Endothelial cell of umbilical vein (primary cell): ENCODE measurements around the gene MCM3AP. TPM values are rescaled to one million over a fixed set of nuclear protein-coding genes. Genes with fewer than 3 reads are reported as not detected.

Experiments used
- BruUV-seq: library from RNA; stranded (reverse); fragments of 400-500 nt; replicated peaks from 2 replicates; lab custom pipeline; 2021; lab: Mats Ljungman, UMichigan
- CTCF ChIA-PET: fragments of 300-600, 350-600 bp; sonication (Branson Sonifier 250); formaldehyde crosslinking; loops from one replicate; lab custom pipeline; 2021; ENCODE audit warnings: antibody characterized with exemption, inconsistent platforms; lab: Charles Lee
- POLR2A ChIA-PET: fragments of 300-600, 350-600 bp; sonication (Branson Sonifier 250); formaldehyde crosslinking; loops from one replicate; lab custom pipeline; 2021; ENCODE audit warnings: antibody characterized with exemption, inconsistent platforms; lab: Charles Lee
- DNase-seq: peaks from one replicate; pipeline ENCODE4 v3.0.0-alpha.2; 2011; ENCODE audit warnings: low read depth, low spot score
- FAIRE-seq: peaks from 2 replicates; lab custom pipeline; 2011; peaks lifted over from hg19 to GRCh38; lab: Jason Lieb, UNC
- H2AFZ ChIP-seq: 2 replicates; pipeline ENCODE4 v1.6.0; 2012; ENCODE audit warnings: low read depth, low read length, control low read depth, inconsistent platforms
- H3K27ac ChIP-seq: 2 replicates; pipeline ENCODE4 v1.5.1; 2011; ENCODE audit warnings: low read depth, mild to moderate bottlenecking, control low read depth, low read length, moderate library complexity; ENCODE audit not compliant: insufficient read depth
- H3K27me3 ChIP-seq, 2 experiments: 2 replicates each; pipeline versions ENCODE4 v1.6.0 to v1.6.1; 2011; ENCODE audit warnings: low read length in 2 of 2, mixed read lengths in 1 of 2; ENCODE audit not compliant: control insufficient read depth in 2 of 2, insufficient read depth in 2 of 2
- H3K36me3 ChIP-seq, 2 experiments: 2 replicates in 1 of 2; 3 replicates in 1 of 2; pipeline ENCODE4 v1.5.1; 2011; ENCODE audit warnings: low read length in 2 of 2, mild to moderate bottlenecking in 1 of 2, moderate library complexity in 1 of 2; ENCODE audit not compliant: control insufficient read depth in 2 of 2, insufficient read depth in 2 of 2; ENCODE audit errors: extremely low read depth in 1 of 2
- H3K4me1 ChIP-seq: 3 replicates; pipeline ENCODE4 v1.5.1; 2011; ENCODE audit warnings: mild to moderate bottlenecking, low read length; ENCODE audit not compliant: control insufficient read depth, insufficient read depth; ENCODE audit errors: extremely low read depth
- H3K4me2 ChIP-seq: 2 replicates; pipeline ENCODE4 v1.6.1; 2011; ENCODE audit warnings: low read length, control low read depth, mixed read lengths; ENCODE audit not compliant: insufficient read depth
- H3K4me3 ChIP-seq, 3 experiments: fragments of 200-600 bp in 1 of 3; sonication (generic), shearing (Covaris generic) in 1 of 3; replicated peaks in 1 of 3; 2 replicates each; pipeline ENCODE4 v1.5.1; 2011 to 2016; ENCODE audit warnings: control low read depth in 3 of 3, low read length in 3 of 3, mild to moderate bottlenecking in 2 of 3, inconsistent platforms in 1 of 3, low read depth in 1 of 3, moderate library complexity in 1 of 3; ENCODE audit not compliant: insufficient read depth in 1 of 3
- H3K79me2 ChIP-seq: 2 replicates; pipeline ENCODE4 v1.6.0; 2012; ENCODE audit warnings: low read length, inconsistent platforms; ENCODE audit not compliant: control insufficient read depth, insufficient read depth
- H3K9ac ChIP-seq: replicated peaks from 2 replicates; pipeline ENCODE3; 2011; ENCODE audit warnings: low read length, control low read depth; ENCODE audit not compliant: insufficient read depth; ENCODE audit errors: extremely low read depth
- H3K9me1 ChIP-seq: replicated peaks from 3 replicates; pipeline ENCODE4 v1.6.0; 2011; ENCODE audit warnings: mild to moderate bottlenecking, low read length; ENCODE audit not compliant: control insufficient read depth, insufficient read depth; ENCODE audit errors: extremely low read depth
- H3K9me3 ChIP-seq: replicated peaks from 2 replicates; pipeline ENCODE4 v1.5.1; 2012; ENCODE audit warnings: low read length, inconsistent platforms; ENCODE audit not compliant: control insufficient read depth, insufficient read depth
- H4K20me1 ChIP-seq: replicated peaks from 2 replicates; pipeline ENCODE3; 2011; ENCODE audit warnings: mild to moderate bottlenecking, low read length; ENCODE audit not compliant: control insufficient read depth, insufficient read depth; ENCODE audit errors: extremely low read depth
- EZH2 ChIP-seq: IDR thresholded peaks from 2 replicates; pipeline ENCODE4 v1.6.1; 2012; ENCODE audit warnings: borderline replicate concordance, low read depth, mild to moderate bottlenecking, moderate library complexity, low read length, inconsistent platforms; ENCODE audit not compliant: severe bottlenecking
- GATA2 ChIP-seq: IDR thresholded peaks from 2 replicates; pipeline ENCODE4 v1.7.0; 2011; ENCODE audit warnings: low read depth, mild to moderate bottlenecking, moderate library complexity, mixed read lengths, low read length; ENCODE audit not compliant: insufficient read length, insufficient read depth
- MYC ChIP-seq: IDR thresholded peaks from one replicate; pipeline ENCODE4 v1.6.1; 2011; ENCODE audit warnings: mild to moderate bottlenecking, low read depth, low read length
- POLR2A ChIP-seq: IDR thresholded peaks from 2 replicates; pipeline ENCODE4 v1.6.1; 2012; ENCODE audit warnings: low read depth, mild to moderate bottlenecking, control low read depth, low read length
- POLR2AphosphoS5 ChIP-seq: IDR thresholded peaks from 2 replicates; pipeline ENCODE4 v1.6.1; 2012; ENCODE audit warnings: low read depth, mild to moderate bottlenecking, control low read depth, low read length, moderate library complexity; ENCODE audit not compliant: insufficient read depth
- dilution Hi-C: fragments of 300-500 bp; cut with MboI; formaldehyde crosslinking; loops from one replicate; pipeline ENCODE4 v1.15.0; 2019; ENCODE audit warnings: low sequenced_read_pairs; ENCODE audit not compliant: extremely low pct_ligation_motif_present
- intact Hi-C: fragments of 100-400 bp; cut with micrococcal nuclease; formaldehyde crosslinking; loops from one replicate; pipeline ENCODE4 v1.10.0; 2022
- polyA plus RNA-seq, 4 experiments: library from polyadenylated mRNA; depleted of rRNA in 3 of 4; stranded (reverse) in 3 of 4; unstranded in 1 of 4; fragments of >200 nt; gene quantifications; 2 replicates each; pipeline versions ENCODE4 v1.2.1 to v1.2.3, GENCODE V29; 2011 to 2012; ENCODE audit warnings: missing spikeins in 1 of 4
- total RNA-seq: library from RNA; stranded (reverse); gene quantifications from 2 replicates; pipeline ENCODE4 v1.2.3, GENCODE V29; 2021
- TF ChIP-seq, protein P1 (sequence below), 2 donors: IDR thresholded peaks; 1 replicate in 1 of 2; 2 replicates in 1 of 2; pipeline ENCODE4 v1.5.1; 2011; ENCODE audit warnings: low read length in 2 of 2, mild to moderate bottlenecking in 2 of 2, moderate library complexity in 2 of 2, control low read depth in 1 of 2, inconsistent platforms in 1 of 2, low read depth in 1 of 2; ENCODE audit not compliant: insufficient read depth in 1 of 2; ENCODE audit errors: extremely low read depth in 1 of 2
- TF ChIP-seq, protein P2 (sequence below): IDR thresholded peaks from 2 replicates; pipeline ENCODE4 v1.6.1; 2011; ENCODE audit not compliant: insufficient read depth, insufficient read length

Gene MCM3AP
- total and polyA plus RNA-seq, 2 donors (not counting 3 experiments of a cell fraction or from before 2014, with no cell fraction given): 37.9 to 115 TPM

DNA sequence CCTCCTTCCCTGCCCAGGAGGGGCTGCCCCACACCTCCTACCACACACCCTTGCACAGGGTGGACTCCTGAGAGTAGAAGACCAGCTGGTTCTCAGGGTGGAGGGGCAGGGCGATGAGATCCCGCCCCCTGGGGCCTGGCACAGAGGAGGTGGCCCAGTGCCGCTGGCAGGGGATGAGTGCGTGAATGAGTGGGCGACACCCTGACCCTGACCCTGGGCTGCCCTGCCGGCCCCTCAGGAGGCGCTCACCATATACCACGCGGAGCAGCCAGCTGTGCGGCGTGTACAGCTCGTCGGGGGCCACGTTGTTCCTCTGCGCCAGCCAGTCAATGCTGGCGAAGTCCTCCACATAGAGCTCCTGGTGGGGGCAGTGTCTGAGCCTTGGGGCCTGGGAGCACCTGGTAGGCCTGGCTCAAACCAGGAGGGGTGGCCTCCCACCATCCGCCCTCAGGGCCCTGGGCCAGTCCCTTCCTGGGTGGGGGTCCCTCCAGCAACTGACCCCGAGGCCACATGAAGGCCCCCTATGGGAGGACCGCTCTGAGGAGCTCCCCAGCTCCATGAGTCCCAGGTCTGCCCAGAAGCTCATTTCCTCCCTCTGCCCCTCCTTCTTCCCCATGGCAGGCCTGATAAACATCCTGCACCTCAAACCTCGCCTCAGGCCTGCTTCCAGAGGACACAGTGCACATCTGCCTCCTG is 69.8 kb downstream of the MCM3AP start:
- CTCF ChIA-PET: interaction anchor here (1.3 kb wide), 1 partner anchor 73 kb away, joined by 4 read pairs; no protein-coding TSS in a partner anchor
- H3K4me2 ChIP-seq: no peak overlapping the region

More for the DNA sequence above, 69.8 kb downstream of the MCM3AP start:
- FAIRE-seq (no peak), DNase-seq (no peak)
- no peak overlapping the region for H3K4me3 ChIP-seq
- TF ChIP-seq POLR2A (no peak), MYC (no peak), GATA2 (no peak), EZH2 (no peak), POLR2AphosphoS5 (no peak)
- TF ChIP-seq, protein P1, sequence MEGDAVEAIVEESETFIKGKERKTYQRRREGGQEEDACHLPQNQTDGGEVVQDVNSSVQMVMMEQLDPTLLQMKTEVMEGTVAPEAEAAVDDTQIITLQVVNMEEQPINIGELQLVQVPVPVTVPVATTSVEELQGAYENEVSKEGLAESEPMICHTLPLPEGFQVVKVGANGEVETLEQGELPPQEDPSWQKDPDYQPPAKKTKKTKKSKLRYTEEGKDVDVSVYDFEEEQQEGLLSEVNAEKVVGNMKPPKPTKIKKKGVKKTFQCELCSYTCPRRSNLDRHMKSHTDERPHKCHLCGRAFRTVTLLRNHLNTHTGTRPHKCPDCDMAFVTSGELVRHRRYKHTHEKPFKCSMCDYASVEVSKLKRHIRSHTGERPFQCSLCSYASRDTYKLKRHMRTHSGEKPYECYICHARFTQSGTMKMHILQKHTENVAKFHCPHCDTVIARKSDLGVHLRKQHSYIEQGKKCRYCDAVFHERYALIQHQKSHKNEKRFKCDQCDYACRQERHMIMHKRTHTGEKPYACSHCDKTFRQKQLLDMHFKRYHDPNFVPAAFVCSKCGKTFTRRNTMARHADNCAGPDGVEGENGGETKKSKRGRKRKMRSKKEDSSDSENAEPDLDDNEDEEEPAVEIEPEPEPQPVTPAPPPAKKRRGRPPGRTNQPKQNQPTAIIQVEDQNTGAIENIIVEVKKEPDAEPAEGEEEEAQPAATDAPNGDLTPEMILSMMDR (IDR thresholded peaks at IDR 0.05; ENCODE audit: extremely low read depth in 1 of 2, insufficient read depth in 1 of 2, low read depth in 1 of 2, low read length in 2 of 2): no peak
- TF ChIP-seq, protein P2, sequence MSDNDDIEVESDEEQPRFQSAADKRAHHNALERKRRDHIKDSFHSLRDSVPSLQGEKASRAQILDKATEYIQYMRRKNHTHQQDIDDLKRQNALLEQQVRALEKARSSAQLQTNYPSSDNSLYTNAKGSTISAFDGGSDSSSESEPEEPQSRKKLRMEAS: no peak
- no peak overlapping the region for H2AFZ ChIP-seq
- intact Hi-C loops: no loop called here
- H3K9ac ChIP-seq: no peak overlapping the region
- BruUV-seq: no TSS peak
- H3K79me2 ChIP-seq: peaks cover 2% of the 10 kb centered on the region
- dilution Hi-C loops: no loop called here
- no peaks in the 10 kb centered on the region for H3K4me1 ChIP-seq
- no peaks in the 10 kb centered on the region for H3K9me3 ChIP-seq
- H4K20me1 ChIP-seq: no peaks in the 10 kb centered on the region
- no peaks in the 10 kb centered on the region for H3K9me1 ChIP-seq
- POLR2A ChIA-PET: no interaction called here
- peaks cover 6 to 21% of the 10 kb centered on the region in 2 experiments for H3K36me3 ChIP-seq
- no peak overlapping the region for H3K27ac ChIP-seq
- no peaks in the 10 kb centered on the region for H3K27me3 ChIP-seq
